Ecto neural progenitor cell (in vitro differentiated cells): ENCODE results near the gene MGME1.

Source experiments
- DNase-seq: peaks from one replicate; pipeline ENCODE4 v3.0.0-alpha.2; 2018; ENCODE audit warnings: low spot score

MGME1 gene

DNA sequence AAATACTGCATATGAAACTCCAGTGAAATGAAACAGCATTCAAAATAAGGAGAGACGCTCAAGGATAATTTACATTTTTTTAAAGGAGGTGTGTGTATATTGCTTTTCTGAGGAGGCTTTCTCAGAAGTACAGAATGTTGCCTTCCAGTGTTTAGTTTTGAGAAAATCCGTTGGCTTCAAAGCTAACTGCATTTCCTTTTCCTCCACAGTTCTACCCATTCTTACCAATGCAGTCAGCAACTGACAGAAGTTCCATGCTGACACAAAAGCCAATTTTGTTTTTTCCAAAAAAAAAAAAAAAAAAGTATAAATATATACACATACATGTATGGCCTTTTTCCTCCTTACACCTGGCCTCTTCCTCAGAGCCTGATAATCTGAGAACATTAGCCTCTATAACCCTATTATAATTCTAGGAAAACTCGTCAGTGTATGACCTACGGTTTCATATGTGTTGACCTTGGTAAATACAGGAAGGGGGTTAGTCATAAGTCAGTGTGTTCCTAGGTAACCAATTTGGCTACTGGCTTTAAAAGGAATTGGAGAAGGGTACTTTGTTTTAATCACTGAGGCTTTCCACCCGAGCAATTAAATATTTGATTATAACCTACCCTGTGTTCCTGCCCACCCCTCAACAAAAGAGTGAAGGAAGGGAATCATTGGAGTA is 24.2 kb downstream of the MGME1 start:
- DNase-seq = no peak

- DNase-seq = no peak
Observed at GRCh38 chr20:17993546-17993945, 24.7 kb downstream of the MGME1 start.

DNA sequence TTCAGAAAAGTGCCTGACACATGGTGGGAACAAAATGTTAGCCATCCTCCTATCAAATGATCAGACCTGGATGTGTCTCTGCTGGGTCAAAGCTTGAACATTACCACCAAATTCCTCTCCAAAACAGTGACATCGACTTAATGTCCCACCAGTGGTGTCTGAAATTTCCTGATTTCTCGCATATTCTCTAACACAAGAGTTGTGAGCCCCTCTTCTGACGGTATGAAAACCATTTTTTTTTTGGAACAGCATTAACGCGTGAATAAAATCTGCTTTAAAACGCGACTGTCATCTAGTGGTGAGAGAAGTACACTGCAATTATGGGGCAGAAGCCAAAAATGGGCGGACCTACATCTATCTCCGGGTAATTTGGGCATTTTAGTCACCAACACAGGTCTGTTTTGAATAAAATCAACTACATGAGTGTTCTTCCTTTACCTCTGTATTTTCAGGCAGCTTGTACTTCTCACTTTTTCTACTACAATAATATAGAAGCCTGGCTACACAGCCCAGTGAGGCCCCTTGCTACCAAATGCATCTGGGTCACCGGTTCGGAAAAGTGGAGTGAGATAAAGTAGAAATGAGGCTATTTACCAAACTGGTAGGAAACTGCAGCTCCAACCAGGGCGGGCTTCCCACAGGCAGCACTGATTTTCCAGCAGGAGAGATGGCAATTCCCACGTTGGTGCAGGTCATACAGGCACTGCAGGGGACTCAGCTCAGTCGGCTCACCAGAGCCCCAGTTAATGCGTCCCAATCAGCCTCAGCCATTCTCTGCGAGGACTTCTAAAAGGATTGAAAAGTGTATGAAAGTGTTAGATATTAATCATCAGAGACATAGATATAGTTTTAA is 27.4 kb downstream of the MGME1 start:
- DNase-seq = no peak

DNA sequence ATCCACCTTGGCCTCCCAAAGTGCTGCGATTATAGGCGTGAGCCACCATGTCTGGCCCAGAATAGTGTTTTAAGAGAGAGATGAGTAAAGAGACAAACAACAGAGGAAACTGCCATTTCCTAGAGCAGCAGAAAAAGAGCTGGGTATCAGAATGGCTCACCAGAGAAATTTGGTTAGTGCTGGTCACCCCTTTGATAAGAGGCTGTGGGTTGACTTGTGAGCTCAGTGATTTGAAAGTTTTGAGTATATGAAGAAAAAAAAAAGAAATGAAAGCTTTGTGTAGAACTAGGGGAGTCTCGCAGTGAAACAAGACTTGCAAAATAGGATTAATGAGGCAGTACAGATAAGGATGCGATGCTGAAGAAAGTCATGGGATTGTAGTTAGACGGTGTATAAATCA is 29.6 kb downstream of the MGME1 start:
- no peak for DNase-seq

DNA sequence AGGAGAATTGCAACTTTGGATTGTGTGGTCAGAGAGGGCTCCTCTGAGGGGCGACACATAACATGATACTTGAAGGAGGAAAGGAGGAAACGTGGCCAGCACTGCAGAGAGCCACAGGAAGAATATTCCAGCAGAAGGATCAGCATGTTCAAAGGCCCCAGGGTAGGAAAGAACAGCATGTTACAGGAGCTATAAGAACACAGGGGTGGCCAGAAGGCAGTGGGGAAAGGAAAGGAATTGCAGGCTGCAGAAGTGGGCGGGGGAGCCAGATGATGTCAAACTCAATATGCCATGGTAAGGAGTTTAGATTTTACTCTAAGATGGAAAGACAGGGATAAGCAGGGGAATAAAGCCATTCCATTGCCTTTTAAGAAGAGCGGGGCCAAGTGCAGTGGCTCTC is 30.7 kb downstream of the MGME1 start:
- DNase-seq = no peak

DNA sequence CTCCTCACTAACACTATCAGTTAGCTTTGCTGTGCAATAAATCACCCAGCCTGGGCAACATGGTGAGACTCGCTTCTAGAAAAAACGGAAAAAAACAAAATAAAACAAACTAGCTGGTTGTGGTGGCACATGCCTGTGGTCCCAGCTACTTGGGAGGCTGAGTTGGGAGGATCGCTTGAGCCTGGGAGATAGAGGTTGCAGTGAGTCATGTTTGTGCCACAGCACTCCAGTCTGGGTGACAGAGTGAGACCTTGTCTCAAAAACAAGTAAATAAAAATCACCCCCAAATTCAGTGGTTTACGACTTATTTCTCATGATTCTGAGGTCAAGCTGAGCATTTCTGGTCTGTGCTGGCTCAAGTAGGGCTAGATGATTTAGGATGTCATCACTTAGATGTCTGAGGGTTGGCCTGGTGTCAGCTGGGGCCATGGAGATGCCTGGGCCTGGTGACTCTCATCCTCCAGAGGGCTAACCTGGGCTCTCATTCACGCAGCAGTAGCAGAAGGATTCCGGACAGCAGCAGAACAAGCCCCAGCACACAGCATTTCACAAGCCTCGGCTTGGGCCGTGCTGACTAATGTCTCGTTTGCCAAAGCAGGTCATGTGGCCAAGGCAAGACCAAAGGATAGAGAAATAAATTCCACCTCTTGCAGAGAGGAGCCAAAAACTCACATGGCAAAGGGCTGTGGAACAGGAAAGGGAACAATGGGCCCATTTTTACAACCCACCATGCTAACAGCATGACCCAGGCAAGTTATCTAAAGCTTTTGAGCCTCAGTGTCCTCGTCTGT is 32.5 kb downstream of the MGME1 start:
- DNase-seq = no peak

- no peak for DNase-seq
Observed at GRCh38 chr20:18003897-18004296, 35.1 kb downstream of the MGME1 start.

DNA sequence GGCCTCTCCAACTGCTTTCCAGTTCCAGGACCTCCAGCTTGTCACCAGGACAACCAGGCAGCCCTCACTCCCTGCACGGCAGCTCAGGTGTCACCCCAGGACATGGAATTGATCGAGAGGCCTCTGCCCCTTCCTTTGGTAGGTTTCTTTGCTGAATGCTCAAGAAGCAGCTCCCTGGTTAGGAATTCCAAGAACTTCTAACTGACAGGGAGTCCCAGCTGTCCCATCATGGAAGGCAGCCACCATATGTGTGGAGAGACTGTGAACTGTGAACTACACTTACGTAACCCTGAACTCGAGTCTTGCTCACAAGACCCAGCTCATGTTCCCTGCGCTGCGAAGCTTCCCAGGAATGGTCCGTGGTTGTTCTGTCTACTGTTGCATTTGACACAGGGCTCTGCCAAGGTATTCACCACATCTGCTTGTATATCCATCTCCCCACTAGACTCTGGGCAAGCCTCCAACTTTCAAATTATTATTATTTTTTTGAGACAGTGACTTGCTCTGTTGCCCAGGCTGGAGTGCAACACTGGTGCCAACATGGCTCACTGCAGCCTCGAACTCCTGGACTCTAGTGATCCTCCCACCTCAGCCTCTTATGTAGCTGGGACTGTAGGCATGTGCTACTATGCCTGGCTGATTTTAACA is 35.7 kb downstream of the MGME1 start:
- no peak for DNase-seq

GRCh38 chr20:18005170-18005989 is 36.6 kb downstream of the MGME1 start:
- DNase-seq = peak; percentile 52

DNA sequence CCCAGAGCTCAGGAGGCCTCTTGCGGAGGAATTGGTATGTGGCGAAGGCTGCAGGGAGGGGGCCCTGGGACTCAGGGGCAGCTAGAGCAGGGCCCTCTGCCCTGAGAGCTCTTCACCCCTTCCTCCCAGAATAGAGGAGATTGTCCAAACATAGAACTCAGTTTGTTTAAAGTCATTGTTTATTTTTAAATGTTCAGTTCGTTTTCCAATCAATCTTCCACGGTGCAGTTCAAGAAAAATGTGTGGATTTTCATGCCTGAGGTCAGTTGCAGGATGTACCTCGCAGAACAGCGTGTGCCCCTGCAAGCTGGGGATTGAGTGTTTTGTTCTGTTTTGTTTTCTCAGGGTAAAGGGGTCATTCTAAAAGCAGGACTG is 37.2 kb downstream of the MGME1 start:
- no peak for DNase-seq

DNA sequence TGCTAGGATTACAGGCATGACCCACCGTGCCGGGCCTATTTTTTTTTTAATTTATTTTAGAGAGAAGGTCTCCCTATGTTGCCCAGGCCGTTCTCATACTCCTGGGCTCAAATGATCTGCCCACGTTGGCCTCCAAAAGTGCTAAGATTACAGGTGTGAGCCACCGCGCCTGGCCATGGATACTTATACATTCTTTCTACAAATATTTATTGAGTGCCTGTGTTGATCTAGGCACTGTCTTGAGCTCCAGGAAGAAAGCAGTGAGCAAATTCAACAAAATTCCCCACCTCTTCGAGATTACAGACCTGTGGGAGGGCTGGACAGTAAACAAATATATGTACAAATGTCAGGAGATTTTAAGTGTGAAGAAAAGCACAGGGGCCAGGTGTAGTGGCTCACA is 37.9 kb downstream of the MGME1 start:
- no peak for DNase-seq

- no peak for DNase-seq
Observed at GRCh38 chr20:18007534-18008292, 38.9 kb downstream of the MGME1 start.

DNA sequence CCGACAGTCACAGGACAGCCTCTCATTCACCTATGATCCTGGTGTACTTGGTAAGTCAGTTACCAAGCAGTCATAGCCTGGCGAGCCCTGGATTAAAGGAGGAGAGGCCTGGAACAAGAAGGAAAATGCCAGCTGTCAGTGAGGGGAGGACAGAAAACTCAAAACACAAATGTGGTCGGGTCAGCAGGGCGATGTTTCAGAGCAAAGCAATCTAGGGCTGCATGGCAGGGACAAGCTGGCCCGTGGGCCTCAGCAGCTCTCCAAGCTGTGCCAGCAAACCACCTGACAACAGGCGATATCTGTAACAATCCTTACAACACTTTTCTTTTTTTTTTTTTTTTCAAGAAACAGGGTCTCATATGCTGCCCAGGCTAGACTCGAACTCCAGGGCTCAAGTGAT is 40.3 kb downstream of the MGME1 start:
- no peak for DNase-seq

DNA sequence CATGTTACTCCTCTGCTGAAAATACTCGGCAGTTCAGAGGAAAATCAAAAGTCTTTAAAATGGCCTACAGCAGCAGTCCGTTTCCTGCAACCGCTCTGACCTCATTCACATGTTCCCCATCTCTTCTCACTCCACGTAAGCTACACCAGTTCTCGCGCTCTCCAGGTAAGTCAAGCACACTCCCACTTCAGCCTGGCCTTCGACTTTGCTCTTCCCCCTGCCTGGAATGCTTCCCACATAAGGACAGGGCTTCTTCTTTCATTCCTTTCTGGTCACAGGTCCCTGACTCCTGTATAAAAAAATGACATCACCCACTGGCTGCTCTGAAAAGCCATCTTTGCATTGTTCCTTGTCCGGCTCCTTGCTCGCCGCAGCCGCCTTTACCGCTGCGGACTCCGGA is 42.7 kb downstream of the MGME1 start:
- DNase-seq = no peak

- DNase-seq = no peak
Observed at GRCh38 chr20:18011951-18012645, 43.3 kb downstream of the MGME1 start.

DNA sequence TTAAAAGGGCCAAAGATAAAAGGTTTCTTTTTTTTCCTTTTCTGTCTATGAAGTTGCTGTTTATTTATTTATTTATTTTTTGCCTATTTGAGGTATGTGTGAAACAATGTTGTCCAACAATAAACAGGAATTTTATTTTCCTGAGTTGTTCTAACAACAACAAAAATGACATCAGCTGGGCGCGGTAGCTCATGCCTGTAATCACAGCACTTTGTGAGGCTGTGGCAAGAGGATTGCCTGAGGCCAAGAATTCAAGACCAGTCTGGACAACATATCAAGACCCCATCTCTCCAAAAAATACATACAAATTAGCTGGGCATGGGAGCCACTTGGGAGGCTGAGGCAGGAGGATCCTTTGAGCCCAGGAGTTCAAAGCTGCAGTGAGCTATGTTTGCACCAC is 44.1 kb downstream of the MGME1 start:
- no peak for DNase-seq

DNA sequence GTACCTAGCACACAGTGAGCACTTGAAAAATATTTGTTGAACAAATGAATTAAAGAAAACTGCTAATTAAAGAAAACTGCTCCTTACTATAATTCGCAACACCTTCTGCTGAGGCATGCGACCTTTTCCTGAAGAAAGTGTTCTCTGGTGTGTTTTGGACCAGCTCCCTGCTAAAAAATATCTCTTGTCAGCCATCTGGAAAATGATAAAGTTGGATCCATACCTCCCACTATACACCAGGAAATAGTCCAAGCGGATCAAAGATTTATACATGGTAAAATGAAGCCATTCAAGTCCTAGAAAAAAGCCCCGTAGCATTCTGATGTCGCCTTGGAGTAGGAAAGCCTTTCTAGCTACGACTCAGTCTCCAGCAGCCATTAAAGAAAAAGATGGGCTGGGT is 45.6 kb downstream of the MGME1 start:
- no peak for DNase-seq

GRCh38 chr20:18016772-18017171 is 48.0 kb downstream of the MGME1 start:
- no peak for DNase-seq

- DNase-seq = no peak
Observed at GRCh38 chr20:18018100-18018499, 49.3 kb downstream of the MGME1 start.

DNA sequence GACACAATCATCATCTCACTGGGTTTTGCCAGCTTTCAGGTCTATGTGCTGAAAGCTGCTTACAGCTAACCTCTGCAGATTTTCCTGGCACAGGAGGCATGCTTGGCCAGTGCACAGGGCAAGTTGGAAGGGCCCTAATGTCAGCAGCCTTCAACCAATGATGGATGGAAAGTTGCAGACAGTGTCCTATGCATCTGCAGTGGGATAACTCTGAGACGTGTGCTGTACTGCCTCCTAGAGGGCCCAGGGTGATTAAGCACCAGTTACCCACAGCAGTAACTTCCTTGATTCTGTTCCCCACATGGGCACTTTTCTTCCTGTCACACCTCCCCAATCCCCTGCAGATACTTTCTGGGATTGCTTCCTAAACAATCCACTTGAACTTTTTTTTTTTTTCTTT is 50.2 kb downstream of the MGME1 start:
- no peak for DNase-seq
